Activated gamma-delta T cell treated with Interleukin-2 at 50 U/mL for 16 hours (primary cell): ENCODE results near the gene LAMA2.
A peak's percentile ranks its signal among the peaks of the same experiment; 100 is the strongest.

Source experiments
- DNase-seq: peaks from one replicate; pipeline ENCODE4 v3.0.0-alpha.2; 2020

Gene LAMA2

DNA sequence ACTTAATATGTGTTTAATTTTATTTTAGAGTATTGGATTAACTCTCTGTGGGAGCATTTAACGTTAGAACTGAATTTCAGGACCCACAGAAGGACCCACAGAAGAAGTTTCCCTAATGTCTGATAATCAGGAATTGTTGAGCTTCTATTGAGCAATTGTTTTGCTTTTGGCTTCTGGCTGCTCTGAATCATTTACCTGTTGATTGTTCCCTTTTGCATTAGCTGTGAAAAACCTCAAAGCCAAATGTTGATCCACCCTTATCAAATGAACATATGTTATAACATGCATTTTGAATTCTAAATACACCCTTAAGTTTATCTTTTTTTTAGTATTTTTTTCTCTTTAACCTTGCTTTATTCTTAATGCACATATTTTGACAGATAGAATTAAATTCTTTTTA is 393.5 kb downstream of the LAMA2 start:
- no peak for DNase-seq

DNA sequence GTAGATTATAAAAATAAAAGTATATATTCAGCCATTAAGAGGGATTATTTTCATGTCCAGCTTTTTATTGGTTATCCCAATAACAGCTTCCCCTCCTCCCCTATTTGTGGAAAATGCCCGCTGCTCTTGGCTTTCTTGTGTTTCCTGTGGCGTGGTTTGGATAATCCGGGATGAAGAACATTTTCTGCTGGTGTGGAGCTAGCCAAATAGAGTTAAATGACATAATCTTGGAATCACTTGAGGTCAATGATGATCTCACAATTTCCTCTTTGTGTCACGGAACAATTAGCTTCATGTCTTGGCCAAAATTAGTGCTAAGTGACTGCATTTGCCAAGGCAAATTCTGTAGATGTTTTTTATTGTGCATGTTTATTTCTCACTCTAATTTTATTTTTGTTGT is 394.0 kb downstream of the LAMA2 start:
- DNase-seq, result no peak

DNA sequence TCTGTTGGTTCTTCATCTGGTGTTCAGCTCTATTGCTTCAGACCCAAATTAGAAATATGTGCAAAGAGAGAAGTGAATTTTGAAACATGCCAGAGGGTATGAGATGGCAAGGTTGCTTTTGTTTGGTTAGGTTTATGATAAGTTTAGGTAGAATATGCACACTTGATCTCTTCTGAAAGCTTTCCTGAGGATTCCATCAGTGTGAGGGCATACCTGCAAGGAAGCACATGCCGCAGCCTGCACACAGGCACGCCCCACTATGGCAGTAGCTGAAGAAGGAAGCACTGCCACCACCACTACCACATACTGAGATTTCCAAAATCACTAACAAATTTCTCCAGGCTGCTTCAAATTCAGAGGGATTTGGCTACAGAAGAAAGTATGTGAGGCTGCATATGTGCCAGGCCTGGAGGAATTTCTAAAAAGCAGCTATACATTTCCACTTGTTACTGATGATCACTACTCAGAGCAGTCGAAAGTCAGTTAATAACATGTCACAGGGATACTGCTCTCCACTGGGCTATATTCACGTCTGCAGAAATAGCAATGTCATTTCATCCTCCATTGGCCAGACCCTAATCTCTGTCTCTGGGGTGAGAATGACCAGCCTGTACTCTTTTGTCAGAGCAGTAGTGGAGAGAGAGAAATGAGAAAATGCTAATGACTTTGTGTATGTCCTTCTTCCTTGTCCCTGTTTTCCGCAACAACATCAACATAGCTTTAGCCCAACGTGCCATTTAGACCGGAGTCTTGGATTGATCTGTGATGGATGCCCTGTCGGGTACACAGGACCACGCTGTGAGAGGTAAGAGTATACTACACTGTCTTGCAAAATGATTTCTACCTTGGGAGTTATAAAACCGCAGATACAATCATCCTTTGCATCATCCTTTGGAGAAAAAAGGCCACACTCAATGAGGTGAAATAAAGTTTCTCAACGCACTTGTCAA is 396.7 kb downstream of the LAMA2 start:
- DNase-seq, result no peak

DNA sequence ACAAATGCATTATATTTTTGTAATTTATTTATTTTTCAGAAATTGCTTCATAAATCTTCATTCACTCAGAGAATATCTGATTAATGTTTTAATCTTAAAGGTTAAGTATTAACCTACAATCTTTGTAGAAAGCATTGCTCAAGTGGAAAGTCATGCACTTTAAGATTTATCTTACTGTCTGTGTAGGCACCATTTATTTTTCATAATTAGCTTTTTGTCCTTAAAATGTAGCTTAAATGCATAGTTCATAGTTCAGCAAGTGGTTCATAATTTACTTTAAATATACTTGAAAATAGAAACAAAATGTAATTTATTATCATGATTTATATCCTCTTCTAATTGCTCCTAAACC is 397.3 kb downstream of the LAMA2 start:
- no peak for DNase-seq

DNA sequence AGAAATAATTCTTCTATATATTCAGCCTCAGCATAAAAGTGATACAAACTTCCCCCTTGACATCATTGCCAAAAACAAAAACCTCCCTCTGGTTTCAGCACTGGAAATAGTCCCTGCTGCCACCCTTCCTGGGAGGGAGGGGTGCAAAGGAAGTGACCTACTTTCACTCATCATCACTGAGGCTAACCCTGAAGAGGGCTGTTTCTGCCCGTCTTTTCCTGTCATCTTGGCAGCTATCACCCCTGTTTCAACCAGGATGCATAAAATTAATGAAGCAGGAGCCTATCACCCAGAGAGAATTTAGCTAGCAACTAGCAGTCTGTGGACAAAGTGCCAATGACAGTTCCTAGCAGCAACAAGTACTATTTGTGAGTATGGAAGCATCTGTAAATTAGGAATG is 397.8 kb downstream of the LAMA2 start:
- peak; percentile 40 for DNase-seq

DNA sequence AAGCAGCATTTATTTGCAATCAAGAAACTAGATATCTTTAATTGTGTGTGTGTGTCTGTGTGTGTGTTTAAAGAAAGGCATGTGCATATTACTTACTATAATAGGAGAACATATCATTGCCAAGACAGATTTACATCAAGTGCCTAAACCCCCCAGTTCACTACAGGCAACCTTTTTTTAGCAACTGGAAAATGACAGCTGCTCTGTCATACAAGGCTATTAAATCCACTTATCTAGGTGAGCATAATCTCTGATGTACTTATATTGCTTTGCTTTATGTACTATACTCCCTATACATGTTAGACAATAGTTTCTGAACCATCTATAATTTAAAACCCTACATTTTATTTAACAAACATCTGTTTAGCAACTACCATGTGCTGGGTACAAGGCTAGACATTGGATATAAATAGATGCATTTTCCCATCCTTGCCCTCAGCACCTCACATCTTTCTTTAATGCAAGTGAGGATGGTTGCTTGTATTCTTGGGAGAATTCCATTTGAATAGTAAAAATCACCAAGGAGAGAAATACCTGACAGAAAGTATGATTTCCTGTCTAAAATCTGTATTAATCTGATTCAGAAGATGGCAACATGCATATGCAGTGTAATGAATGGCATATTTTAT is 398.3 kb downstream of the LAMA2 start:
- DNase-seq, result no peak

DNA sequence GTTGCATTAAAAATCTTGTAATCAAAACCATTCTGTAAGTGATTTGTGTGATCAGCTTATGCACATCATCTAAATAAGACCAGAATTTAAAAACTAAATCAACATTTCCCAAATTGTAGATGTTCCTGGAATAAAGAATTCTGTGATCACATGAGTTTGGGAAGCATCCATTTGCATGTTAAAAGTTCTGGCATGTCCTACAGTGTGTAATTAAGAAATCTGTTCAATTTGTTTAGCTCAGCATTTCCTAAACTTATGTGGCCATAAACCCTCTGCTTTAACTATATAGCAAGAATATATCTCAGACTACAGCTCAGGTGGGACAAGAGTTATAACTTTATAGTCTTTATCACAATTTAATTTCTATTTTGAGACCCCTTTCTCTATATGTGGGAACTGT is 399.1 kb downstream of the LAMA2 start:
- no peak for DNase-seq

DNA sequence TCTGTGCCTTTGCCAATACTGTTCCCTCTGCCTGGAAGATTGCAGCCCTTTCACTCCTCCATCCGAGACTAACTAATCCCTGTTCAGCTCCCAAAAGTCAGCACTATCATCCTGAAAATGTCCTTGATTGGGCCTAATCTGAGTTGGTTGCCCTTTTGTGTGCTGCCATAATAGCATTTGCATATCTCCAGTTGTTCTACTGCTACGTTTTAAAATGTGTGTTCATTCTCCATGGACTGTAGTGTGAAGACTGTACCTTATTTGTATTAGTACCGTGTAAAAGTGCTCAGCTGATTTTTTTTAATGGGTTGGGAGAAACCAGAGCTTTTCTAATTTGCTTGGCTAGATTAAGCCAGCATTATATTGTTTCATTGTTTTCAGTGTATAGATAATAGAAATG is 401.3 kb downstream of the LAMA2 start:
- no peak for DNase-seq

GRCh38 chr6:129287231-129288177 is 404.6 kb downstream of the LAMA2 start:
- DNase-seq, result no peak

GRCh38 chr6:129289442-129289841 is 406.5 kb downstream of the LAMA2 start:
- no peak for DNase-seq

DNA sequence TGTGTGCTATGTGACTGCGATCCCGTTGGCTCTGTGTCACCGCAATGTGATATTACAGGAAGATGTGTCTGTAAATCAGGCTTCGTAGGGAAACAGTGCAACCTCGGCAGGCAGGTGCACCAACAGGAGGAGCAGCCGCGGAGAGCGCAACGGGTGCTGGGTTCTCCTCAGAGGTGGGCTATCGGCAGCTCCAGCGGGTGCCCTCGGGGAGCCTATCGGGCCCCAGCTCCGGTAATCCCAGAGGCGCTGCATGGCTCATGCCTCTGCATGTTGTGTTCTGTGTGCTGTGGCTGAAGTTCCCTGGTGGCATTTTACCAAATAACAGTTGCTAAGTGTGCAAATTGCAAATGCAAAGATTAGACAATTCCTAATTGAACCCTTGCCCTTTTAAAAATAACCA is 409.9 kb downstream of the LAMA2 start:
- DNase-seq, result no peak

DNA sequence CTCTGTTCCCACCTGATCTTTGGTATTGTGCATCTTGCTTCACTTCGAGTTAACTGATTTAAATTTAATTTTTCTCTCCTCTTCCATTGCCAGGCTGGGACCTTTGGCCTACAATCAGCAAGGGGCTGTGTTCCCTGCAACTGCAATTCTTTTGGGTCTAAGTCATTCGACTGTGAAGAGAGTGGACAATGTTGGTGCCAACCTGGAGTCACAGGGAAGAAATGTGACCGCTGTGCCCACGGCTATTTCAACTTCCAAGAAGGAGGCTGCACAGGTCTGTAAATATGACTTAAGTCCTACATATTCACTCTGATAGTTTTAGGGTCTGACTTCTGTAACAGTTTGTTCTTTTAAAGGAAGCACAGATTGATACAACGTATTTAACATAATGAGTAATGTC is 414.7 kb downstream of the LAMA2 start:
- no peak for DNase-seq

GRCh38 chr6:129302671-129303070 is 419.7 kb downstream of the LAMA2 start:
- no peak for DNase-seq

GRCh38 chr6:129306826-129307225 is 423.9 kb downstream of the LAMA2 start:
- no peak for DNase-seq

- DNase-seq, result no peak
These were observed 424.9 kb downstream of the LAMA2 start for GRCh38 chr6:129307845-129308244.

DNA sequence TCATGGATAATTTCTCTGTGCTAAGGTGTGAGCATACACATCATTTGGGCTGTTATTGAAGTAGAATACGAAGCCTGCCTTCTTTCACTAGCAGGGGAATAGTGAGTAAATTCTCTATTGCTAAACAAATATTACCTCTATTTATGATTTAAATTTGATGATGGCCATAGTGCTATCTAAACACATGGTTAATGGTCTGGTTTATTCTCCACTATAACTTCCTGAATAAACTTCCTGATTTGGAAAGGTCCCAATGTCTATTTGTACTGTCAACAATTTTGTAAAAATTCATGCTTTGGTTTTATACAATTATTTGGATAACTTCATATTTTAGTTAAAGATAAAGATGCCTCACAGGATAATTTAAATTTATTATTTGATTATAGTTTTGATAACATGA is 426.2 kb downstream of the LAMA2 start:
- no peak for DNase-seq

- DNase-seq, result no peak
These were observed 429.9 kb downstream of the LAMA2 start for GRCh38 chr6:129312880-129313279.

- no peak for DNase-seq
These were observed 431.6 kb downstream of the LAMA2 start for GRCh38 chr6:129314575-129314974.

DNA sequence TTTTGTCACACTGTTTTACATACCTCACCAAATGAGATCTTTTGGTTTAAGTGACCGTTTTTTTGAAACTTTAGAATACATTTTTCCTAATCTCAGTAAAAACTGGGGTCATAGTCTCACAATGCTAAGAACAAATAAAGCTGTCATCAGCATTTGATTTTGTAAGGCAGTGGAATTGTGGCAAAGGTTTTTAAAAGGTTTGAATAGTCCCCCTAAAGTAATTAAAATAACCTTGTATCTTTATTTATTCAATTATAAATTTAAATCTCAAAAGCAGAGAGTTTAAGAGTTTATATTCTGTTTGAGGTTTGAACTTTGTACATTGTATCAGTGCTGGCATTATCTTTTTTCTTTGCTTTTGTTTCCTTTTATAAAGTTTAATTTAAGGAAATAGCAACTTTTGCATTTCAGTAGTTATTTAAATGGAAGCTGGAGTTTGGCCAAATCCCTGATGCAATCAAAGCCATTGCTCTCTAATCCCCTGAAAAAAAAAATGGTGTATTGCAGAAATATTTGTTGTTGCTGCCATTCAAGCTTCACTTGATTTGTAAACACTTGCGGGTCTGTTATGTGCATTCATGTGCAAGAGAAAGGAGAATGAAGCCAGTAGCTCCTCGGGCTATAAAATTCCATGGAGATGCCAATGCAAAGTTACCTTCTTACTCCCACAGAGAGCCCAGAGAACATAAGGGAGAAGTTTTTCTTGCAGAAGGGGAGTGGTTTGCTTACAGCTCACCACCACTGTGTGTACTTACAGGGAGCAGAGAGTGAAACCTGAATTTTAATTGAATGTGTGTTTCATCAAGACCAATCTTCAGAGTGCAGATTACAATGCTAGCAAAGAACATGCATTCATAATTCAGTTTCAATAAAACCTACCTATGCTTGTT is 435.2 kb downstream of the LAMA2 start:
- no peak for DNase-seq

DNA sequence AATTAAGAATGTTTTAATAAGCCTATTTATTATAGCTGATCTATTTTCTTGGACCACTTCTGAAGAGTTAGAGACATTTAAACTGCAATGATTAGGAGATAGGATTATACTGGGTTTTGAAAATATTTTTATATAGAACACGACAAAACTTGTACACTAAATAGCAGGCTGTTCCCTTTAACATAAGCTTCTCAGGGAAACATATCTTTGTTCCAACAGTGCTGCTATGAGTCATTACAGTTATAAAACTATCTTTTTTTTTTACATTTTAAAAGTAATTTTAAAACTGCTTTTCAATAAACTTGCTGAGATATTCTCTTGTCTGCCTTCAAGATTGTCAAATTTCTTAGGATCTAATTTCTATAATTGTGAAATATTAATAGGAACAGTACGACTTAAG is 438.0 kb downstream of the LAMA2 start:
- no peak for DNase-seq

DNA sequence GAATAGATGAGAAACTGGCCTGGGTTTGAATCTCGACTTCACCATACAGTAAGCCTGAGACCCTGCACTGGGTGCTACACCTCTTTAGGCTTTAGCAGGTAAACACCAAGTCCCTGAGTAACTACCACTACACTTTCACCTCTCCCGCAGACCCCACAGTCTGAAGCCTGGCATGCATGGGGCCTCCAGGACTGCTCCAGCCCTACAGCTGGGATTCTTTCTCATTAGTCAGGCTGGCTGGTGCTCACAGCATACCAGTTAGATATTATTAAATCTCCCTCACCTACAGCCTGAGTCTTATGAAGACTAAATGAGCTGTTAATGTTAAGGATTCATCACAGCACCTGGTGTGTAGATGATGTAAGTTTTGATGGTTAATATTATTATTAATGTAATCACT is 438.4 kb downstream of the LAMA2 start:
- no peak for DNase-seq

- no peak for DNase-seq
These were observed 441.4 kb downstream of the LAMA2 start for GRCh38 chr6:129324345-129324744.
